Trophoblast cell (in vitro differentiated cells and primary cell): Measurements from ENCODE around the gene CRYGN.

Experiments
- DNase-seq, 2 donors: peaks; one replicate each; pipeline ENCODE4 v3.0.0-alpha.2; 2016
- H2AFZ ChIP-seq: 2 replicates; pipeline ENCODE4 v1.6.1; 2013; ENCODE audit warnings: low read length, moderate library complexity, mild to moderate bottlenecking; ENCODE audit not compliant: insufficient read depth, poor library complexity
- H2AK5ac ChIP-seq: 2 replicates; pipeline ENCODE4 v1.6.1; 2013; ENCODE audit warnings: mild to moderate bottlenecking, low read length
- H2BK120ac ChIP-seq: 2 replicates; pipeline ENCODE4 v1.6.1; 2013; ENCODE audit warnings: low read length, mild to moderate bottlenecking, moderate library complexity; ENCODE audit not compliant: insufficient read depth, poor library complexity
- H2BK12ac ChIP-seq: 2 replicates; pipeline ENCODE4 v1.6.1; 2013; ENCODE audit warnings: mild to moderate bottlenecking, low read length, moderate library complexity
- H2BK5ac ChIP-seq: 2 replicates; pipeline ENCODE4 v1.6.1; 2013; ENCODE audit warnings: low read length, low read depth, moderate library complexity, mild to moderate bottlenecking; ENCODE audit not compliant: poor library complexity
- H3K14ac ChIP-seq: 2 replicates; pipeline ENCODE4 v1.6.1; 2013; ENCODE audit warnings: mild to moderate bottlenecking, low read length
- H3K18ac ChIP-seq: 2 replicates; pipeline ENCODE4 v1.6.1; 2013; ENCODE audit warnings: mild to moderate bottlenecking, low read length
- H3K23ac ChIP-seq: 2 replicates; pipeline ENCODE4 v1.6.1; 2013; ENCODE audit warnings: low read length
- H3K27ac ChIP-seq: 2 replicates; pipeline ENCODE4 v1.5.1; 2013; ENCODE audit warnings: low read depth, mild to moderate bottlenecking, inconsistent platforms, low read length, moderate library complexity
- H3K27me3 ChIP-seq: 2 replicates; pipeline ENCODE4 v1.6.1; 2013; ENCODE audit warnings: inconsistent platforms, mild to moderate bottlenecking, low read length, moderate library complexity; ENCODE audit not compliant: insufficient read depth
- H3K36me3 ChIP-seq, 2 experiments: 1 replicate in 1 of 2; 2 replicates in 1 of 2; pipeline ENCODE4 v1.6.1; 2013; ENCODE audit warnings: low read length in 2 of 2, mild to moderate bottlenecking in 2 of 2, moderate library complexity in 1 of 2; ENCODE audit not compliant: insufficient read depth in 2 of 2, control insufficient read depth in 1 of 2
- H3K4ac ChIP-seq: 2 replicates; pipeline ENCODE4 v1.6.1; 2013; ENCODE audit warnings: low read depth, mild to moderate bottlenecking, low read length, moderate library complexity
- H3K4me1 ChIP-seq, 2 experiments: 1 replicate in 1 of 2; 2 replicates in 1 of 2; pipeline ENCODE4 v1.6.1; 2013; ENCODE audit warnings: low read length in 2 of 2, mild to moderate bottlenecking in 2 of 2, moderate library complexity in 1 of 2; ENCODE audit not compliant: insufficient read depth in 2 of 2, control insufficient read depth in 1 of 2
- H3K4me2 ChIP-seq: 2 replicates; pipeline ENCODE4 v1.6.1; 2013; ENCODE audit warnings: inconsistent platforms, mild to moderate bottlenecking, low read length, moderate library complexity
- H3K4me3 ChIP-seq: 2 replicates; pipeline ENCODE4 v1.5.1; 2013; ENCODE audit warnings: mild to moderate bottlenecking, low read depth, low read length, inconsistent platforms
- H3K79me1 ChIP-seq: one replicate; pipeline ENCODE4 v1.6.1; 2013; ENCODE audit warnings: low read length
- H3K79me2 ChIP-seq: 2 replicates; pipeline ENCODE4 v1.6.1; 2013; ENCODE audit warnings: low read length, mild to moderate bottlenecking; ENCODE audit not compliant: control insufficient read depth, insufficient read depth, poor library complexity
- H3K9ac ChIP-seq: 2 replicates; pipeline ENCODE4 v1.6.1; 2013; ENCODE audit warnings: mild to moderate bottlenecking, low read length
- H3K9me3 ChIP-seq: 2 replicates; pipeline ENCODE4 v1.6.1; 2013; ENCODE audit warnings: low read depth, mild to moderate bottlenecking, control low read depth, inconsistent platforms, low read length; ENCODE audit not compliant: insufficient read depth
- H4K12ac ChIP-seq: 2 replicates; pipeline ENCODE4 v1.6.1; 2013; ENCODE audit warnings: low read depth, mild to moderate bottlenecking, low read length, moderate library complexity
- H4K8ac ChIP-seq: 2 replicates; pipeline ENCODE4 v1.6.1; 2013; ENCODE audit warnings: low read depth, mild to moderate bottlenecking, low read length, moderate library complexity
- H4K91ac ChIP-seq: one replicate; pipeline ENCODE4 v1.6.1; 2013; ENCODE audit warnings: low read depth, mild to moderate bottlenecking, low read length, moderate library complexity
- WGBS: extraction: QIAGEN DNeasy Blood & Tissue Kit; methylation state at CpG from one replicate; pipeline ENCODE4 v1.1.7; 2013; ENCODE audit warnings: missing lambda C conversion rate; ENCODE audit not compliant: insufficient read length, insufficient coverage; ENCODE audit errors: extremely low coverage; 5-methylcytosine and 5-hydroxymethylcytosine counted together

The CRYGN gene

GRCh38 chr7:151442776-151443496 lies 3.0 kb upstream of the CRYGN start:
- Histone ChIP-seq H3K79me2 (no peaks in the 10 kb centered on the region), H3K4me2 (no peak overlapping the region), H2BK5ac (no peak overlapping the region), H4K12ac (no peak overlapping the region), H3K27me3 (no peaks in the 10 kb centered on the region), H3K27ac (no peak overlapping the region), H3K36me3 (no peaks in the 10 kb centered on the region), H3K4me1 (peaks cover 15 to 16% of the 10 kb centered on the region in 2 experiments), H2BK120ac (no peak overlapping the region), H2BK12ac (no peak overlapping the region), H3K23ac (no peak overlapping the region), H3K4ac (no peak overlapping the region), H3K14ac (no peak overlapping the region), H2AFZ (no peak overlapping the region), H3K79me1 (peaks cover 3% of the 10 kb centered on the region), H3K4me3 (no peak overlapping the region), H3K9me3 (peaks cover 3% of the 10 kb centered on the region), H4K8ac (no peak overlapping the region), H4K91ac (no peak overlapping the region), H3K18ac (no peak overlapping the region), H3K9ac (no peak overlapping the region), H2AK5ac (no peak overlapping the region)
- no peak for DNase-seq
- WGBS, result no CpG with 5 or more reads among the region's 10 CpGs

GRCh38 chr7:151440799-151441445 lies 981 bp upstream of the CRYGN start:
- H4K91ac ChIP-seq, result peak overlapping the region; percentile 69
- H2BK120ac ChIP-seq, result peak overlapping the region; percentile 9
- no peak overlapping the region for H3K4ac ChIP-seq
- H2BK5ac ChIP-seq, result no peak overlapping the region
- H3K79me2 ChIP-seq, result no peaks in the 10 kb centered on the region
- H3K4me2 ChIP-seq, result no peak overlapping the region
- no peak overlapping the region for H3K4me3 ChIP-seq
- no peak overlapping the region for H2AK5ac ChIP-seq
- H3K79me1 ChIP-seq, result peaks cover 12% of the 10 kb centered on the region
- DNase-seq, result no peak
- no peaks in the 10 kb centered on the region for H3K27me3 ChIP-seq
- H4K8ac ChIP-seq, result no peak overlapping the region
- peak overlapping the region; percentile 40 for H3K14ac ChIP-seq
- H4K12ac ChIP-seq, result no peak overlapping the region
- H3K36me3 ChIP-seq, result no peaks in the 10 kb centered on the region
- WGBS, result no CpG with 5 or more reads among the region's 10 CpGs
- peak overlapping the region; percentile 30 for H2BK12ac ChIP-seq
- peaks cover 3% of the 10 kb centered on the region for H3K9me3 ChIP-seq
- no peak overlapping the region for H2AFZ ChIP-seq
- H3K4me1 ChIP-seq, result peaks cover 26 to 31% of the 10 kb centered on the region in 2 experiments
- no peak overlapping the region for H3K18ac ChIP-seq
- no peak overlapping the region for H3K27ac ChIP-seq
- H3K9ac ChIP-seq, result no peak overlapping the region
- no peak overlapping the region for H3K23ac ChIP-seq

- peak overlapping the region; percentile 28 for H2BK12ac ChIP-seq
- H2AFZ ChIP-seq, result no peak overlapping the region
- no CpG with 5 or more reads among the region's 17 CpGs for WGBS
Observed at GRCh38 chr7:151438864-151439601, 908 bp downstream of the CRYGN start.

GRCh38 chr7:151437866-151438516 lies 1.9 kb downstream of the CRYGN start:
- Histone ChIP-seq H3K27ac (no peak overlapping the region), H2BK5ac (no peak overlapping the region), H3K9me3 (peaks cover 3% of the 10 kb centered on the region), H3K18ac (no peak overlapping the region), H3K36me3 (no peaks in the 10 kb centered on the region), H3K4me2 (no peak overlapping the region), H4K91ac (no peak overlapping the region), H3K4ac (no peak overlapping the region), H4K8ac (no peak overlapping the region), H3K4me3 (peak overlapping the region; percentile 16), H3K27me3 (no peaks in the 10 kb centered on the region), H3K14ac (peak overlapping the region; percentile 8), H3K79me2 (no peaks in the 10 kb centered on the region), H2AK5ac (no peak overlapping the region), H3K4me1 (peaks cover 28 to 33% of the 10 kb centered on the region in 2 experiments), H2BK12ac (peak overlapping the region; percentile 60), H2AFZ (no peak overlapping the region), H3K23ac (no peak overlapping the region), H2BK120ac (peak overlapping the region; percentile 52), H3K9ac (no peak overlapping the region), H4K12ac (no peak overlapping the region), H3K79me1 (peaks cover 14% of the 10 kb centered on the region)
- DNase-seq, result no peak
- WGBS, result no CpG with 5 or more reads among the region's 23 CpGs

More at GRCh38 chr7:151438864-151439601, 908 bp downstream of the CRYGN start:
- no peak overlapping the region for H3K4me3 ChIP-seq
- H2BK120ac ChIP-seq, result peak overlapping the region; percentile 15
- H3K79me1 ChIP-seq, result peaks cover 14% of the 10 kb centered on the region
- H2BK5ac ChIP-seq, result no peak overlapping the region
- peaks cover 3% of the 10 kb centered on the region for H3K9me3 ChIP-seq
- no peak overlapping the region for H3K14ac ChIP-seq
- H3K9ac ChIP-seq, result no peak overlapping the region
- H3K4me1 ChIP-seq, result peaks cover 28 to 33% of the 10 kb centered on the region in 2 experiments
- peak overlapping the region; percentile 22 for H3K18ac ChIP-seq
- H2AK5ac ChIP-seq, result peak overlapping the region; percentile 20
- DNase-seq, result no peak
- H4K8ac ChIP-seq, result no peak overlapping the region
- peak overlapping the region; percentile 58 for H4K91ac ChIP-seq
- no peaks in the 10 kb centered on the region for H3K36me3 ChIP-seq
- H3K23ac ChIP-seq, result no peak overlapping the region
- no peak overlapping the region for H4K12ac ChIP-seq
- no peaks in the 10 kb centered on the region for H3K27me3 ChIP-seq
- H3K27ac ChIP-seq, result no peak overlapping the region
- H3K4ac ChIP-seq, result no peak overlapping the region
- no peak overlapping the region for H3K4me2 ChIP-seq
- no peaks in the 10 kb centered on the region for H3K79me2 ChIP-seq
